NCI-H524 (cell line): Measurements from ENCODE around the gene SLC9A9.

Experiments used
- DNase-seq, 2 experiments: peaks; one replicate each; lab custom pipeline; 2025; lab: John Stamatoyannopoulos, UW

The SLC9A9 gene

GRCh38 chr3:143648708-143649107 lies 199.6 kb downstream of the SLC9A9 start:
- peak; percentile 25 to 64 for DNase-seq

GRCh38 chr3:143648218-143648617 lies 200.1 kb downstream of the SLC9A9 start:
- no peak for DNase-seq

DNA sequence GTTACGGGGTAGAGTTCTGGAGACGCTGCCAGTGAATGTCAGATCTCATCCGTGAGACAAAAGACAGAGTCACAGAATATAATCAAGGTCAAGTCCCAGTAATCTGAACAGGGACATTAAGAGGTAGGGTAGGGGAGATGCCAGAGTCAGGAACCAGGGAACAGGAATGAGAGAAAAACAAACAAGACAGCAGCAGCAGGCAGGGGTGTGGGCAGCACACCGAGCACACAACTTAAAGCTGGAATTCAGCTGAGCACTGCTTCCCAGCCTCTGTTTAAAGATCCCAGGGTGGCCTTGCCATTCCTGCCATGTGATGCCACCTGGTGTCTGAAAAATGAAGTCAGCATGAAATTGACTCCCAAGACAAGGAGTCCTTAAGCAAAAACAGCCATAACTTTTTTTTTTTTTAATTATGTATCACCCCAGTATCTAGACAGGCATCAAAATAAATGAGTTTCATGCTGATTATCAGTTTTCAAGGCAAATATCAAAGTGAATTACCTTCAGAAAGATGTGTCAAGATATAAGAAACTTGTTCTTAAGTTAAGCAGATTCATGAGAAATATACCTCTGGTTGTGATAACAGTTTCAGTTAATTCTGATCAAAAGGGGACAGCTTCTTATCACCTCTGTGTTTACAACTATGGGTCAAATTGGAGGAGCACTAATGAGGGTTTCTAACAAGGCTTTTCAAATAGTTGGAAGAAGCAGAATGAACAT lies 203.7 kb downstream of the SLC9A9 start:
- DNase-seq, result peak; percentile 70 to 81

GRCh38 chr3:143643905-143644304 lies 204.4 kb downstream of the SLC9A9 start:
- no peak for DNase-seq

- no peak for DNase-seq
These were observed 207.5 kb downstream of the SLC9A9 start for GRCh38 chr3:143640774-143641173.

DNA sequence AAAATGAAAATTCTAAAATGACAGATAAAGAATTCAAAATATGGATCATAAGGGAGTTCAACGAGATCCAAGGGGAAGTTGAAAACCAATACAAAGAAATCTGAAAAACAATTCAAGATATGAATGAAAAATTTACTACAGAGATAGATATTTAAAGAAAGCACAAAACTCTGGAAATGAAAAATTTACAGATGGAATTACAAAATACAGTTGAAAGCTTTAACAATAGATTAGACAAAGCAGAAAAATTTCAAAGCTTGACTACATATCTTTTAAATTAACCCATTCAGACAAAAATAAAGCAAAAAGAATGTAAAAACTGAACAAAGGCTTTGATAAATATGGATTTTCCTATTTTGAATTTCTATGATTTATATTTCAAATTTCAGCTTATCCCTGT lies 211.1 kb downstream of the SLC9A9 start:
- no peak for DNase-seq

DNA sequence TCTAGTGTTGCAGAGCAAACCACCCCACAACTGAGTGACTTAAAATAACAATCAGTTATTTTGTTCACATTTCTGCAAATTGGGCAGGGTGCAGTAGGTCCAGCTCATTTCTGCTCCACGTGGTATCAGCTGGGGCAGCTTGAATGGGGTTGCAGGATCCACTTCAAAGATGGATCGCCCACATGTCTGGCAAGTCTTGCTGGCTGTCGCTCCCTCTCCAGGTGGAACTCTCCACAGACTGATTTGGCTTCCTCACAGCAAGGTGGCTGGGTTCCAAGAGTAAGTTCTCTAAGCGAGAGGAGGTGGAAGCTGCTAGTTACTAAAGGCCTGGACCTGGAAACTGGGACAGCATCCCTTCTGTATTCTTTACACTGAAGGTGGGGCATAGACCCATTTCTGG lies 213.3 kb downstream of the SLC9A9 start:
- DNase-seq, result no peak

- DNase-seq, result no peak
These were observed 213.8 kb downstream of the SLC9A9 start for GRCh38 chr3:143634427-143634826.

DNA sequence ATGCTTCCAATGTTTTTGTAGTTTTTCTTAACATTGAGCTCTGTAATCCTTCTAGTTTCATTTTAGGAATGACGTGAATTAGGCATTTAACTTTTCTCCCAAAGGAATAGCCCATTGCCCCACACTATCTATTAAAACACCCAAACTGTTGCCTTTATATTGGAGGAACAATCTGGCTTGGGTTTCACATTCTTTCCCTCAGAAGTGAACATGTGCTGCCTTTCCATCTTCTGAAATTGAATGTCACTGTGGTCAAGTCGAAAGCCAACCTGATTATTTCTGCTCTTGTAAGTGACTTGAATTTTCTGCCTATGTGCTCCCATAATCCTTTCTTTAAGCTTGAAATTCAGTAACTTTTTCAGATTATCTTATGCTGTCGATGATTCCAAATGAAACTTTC lies 214.5 kb downstream of the SLC9A9 start:
- DNase-seq, result no peak

DNA sequence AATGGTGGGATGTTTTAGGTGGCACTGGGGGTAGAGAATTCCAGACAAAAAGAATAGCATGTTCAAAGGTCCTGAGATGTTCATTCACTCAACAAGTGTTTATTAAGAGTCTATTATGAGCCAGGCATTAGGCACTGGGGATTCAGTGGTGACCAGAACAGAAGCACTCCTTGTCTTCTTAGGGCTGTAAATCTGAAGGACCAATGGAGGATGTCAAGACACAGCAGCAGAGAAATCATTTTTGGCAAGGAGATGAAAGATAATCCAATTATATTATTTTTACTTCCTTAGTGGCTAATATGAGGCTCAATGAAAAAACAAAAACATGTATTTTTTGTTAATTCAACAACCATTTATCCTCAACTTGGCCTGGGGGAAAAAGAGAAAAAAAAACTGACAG lies 218.5 kb downstream of the SLC9A9 start:
- DNase-seq, result no peak

DNA sequence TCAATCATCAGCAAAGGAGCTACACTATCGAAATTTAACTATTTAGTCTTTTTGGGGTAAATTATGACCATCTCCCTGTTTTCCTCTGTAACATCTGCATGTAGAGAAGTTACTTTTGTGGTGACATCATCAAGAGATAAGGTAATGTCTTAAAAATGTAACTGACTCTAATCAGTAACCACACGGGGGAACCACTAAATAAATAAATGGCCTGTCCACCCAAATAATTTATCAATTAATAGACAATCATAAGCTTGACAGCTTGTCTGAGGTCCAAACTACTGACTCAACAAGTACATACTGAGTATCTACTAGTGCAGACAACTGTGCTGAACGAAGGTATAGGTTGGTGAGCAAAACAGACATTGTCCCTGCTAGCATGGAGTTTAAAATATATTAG lies 219.3 kb downstream of the SLC9A9 start:
- DNase-seq, result no peak

GRCh38 chr3:143627336-143627735 lies 220.9 kb downstream of the SLC9A9 start:
- DNase-seq, result no peak

DNA sequence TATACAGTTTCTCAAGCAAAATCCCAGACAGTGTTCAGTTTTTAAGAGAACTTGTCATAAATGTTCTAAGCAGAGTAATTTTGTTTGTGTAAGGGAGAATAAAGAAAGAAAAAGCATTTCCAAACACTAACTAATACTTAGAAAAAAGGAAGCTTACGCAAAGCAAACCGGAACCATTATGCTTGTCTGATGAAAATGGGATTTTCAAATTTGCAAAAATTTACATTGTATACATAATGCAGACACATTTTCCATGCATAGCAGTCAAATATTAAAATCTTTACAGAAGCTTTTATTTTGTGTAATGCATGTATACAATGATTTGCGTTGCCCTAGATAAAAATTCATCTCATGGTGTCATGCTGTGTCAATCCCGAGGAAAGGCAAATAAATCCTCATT lies 229.0 kb downstream of the SLC9A9 start:
- no peak for DNase-seq

GRCh38 chr3:143617050-143617449 lies 231.2 kb downstream of the SLC9A9 start:
- no peak for DNase-seq

- no peak for DNase-seq
These were observed 235.0 kb downstream of the SLC9A9 start for GRCh38 chr3:143613226-143613625.

DNA sequence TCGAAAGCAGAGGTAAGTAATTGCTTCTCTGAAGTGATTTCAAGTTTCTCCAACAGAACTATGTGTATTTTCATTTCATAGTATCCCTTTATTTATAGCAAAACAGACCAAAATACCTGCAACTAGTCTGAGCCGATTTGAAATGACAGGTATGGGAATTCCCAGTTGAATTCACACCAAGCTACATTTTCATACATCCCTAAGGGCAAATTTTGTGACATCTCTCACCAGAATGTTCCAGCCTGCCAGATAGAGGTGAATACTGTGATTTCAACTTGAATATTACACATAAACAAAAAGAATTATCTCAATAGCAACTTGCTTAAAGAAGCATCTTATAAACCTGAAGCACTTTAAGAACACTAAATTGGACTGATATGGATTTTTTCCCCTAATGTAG lies 235.7 kb downstream of the SLC9A9 start:
- no peak for DNase-seq

- DNase-seq, result no peak
These were observed 239.3 kb downstream of the SLC9A9 start for GRCh38 chr3:143608966-143609365.

GRCh38 chr3:143605233-143605950 lies 242.9 kb downstream of the SLC9A9 start:
- no peak for DNase-seq

GRCh38 chr3:143604402-143605185 lies 243.7 kb downstream of the SLC9A9 start:
- no peak for DNase-seq

- DNase-seq, result no peak
These were observed 244.5 kb downstream of the SLC9A9 start for GRCh38 chr3:143603774-143604173.

GRCh38 chr3:143601723-143602484 lies 246.4 kb downstream of the SLC9A9 start:
- DNase-seq, result no peak
